ENCODE results near the gene SYPL2. TPM values are rescaled to one million over a fixed set of nuclear protein-coding genes. Genes with fewer than 3 reads are reported as not detected.

SYPL2 gene
- total and polyA plus RNA-seq, 2 of the 8 experiments (the other 6 are each of a cell fraction or from before 2014, with no cell fraction given), result 1.5 TPM

- H2BK12ac ChIP-seq (ENCODE audit: low read depth, low read length), result no peak overlapping the region
- no peak overlapping the region for H3K14ac ChIP-seq (ENCODE audit: insufficient read length)
- H4K91ac ChIP-seq (replicated peaks; ENCODE audit: insufficient read length, low read length), result no peak overlapping the region
- H2BK15ac ChIP-seq (ENCODE audit: low read length), result no peak overlapping the region
- H3K56ac ChIP-seq (replicated peaks; ENCODE audit: insufficient read length, low read depth, low read length), result no peak overlapping the region
- H3K23ac ChIP-seq (ENCODE audit: insufficient read length), result no peak overlapping the region
- no peaks in the 10 kb centered on the region for H3K9me3 ChIP-seq (ENCODE audit: insufficient read depth in 2 of 2, low read depth in 1 of 2, low read length in 1 of 2)
- H3K27ac ChIP-seq (ENCODE audit: low read depth, low read length), result no peak overlapping the region
- no peak overlapping the region for H4K8ac ChIP-seq (ENCODE audit: extremely low read depth, insufficient read depth, low read length)
- peaks cover 0 to 5% (median 0%) of the 10 kb centered on the region in 4 experiments; a peak in 1 of 7 replicates for H3K27me3 ChIP-seq (replicated peaks in 1 of 4; ENCODE audit: control insufficient read depth in 3 of 4, extremely low read depth in 1 of 4, insufficient read depth in 3 of 4, low read length in 3 of 4)
- H3K4me2 ChIP-seq (ENCODE audit: insufficient read depth in 1 of 2, low read depth in 2 of 2, low read length in 2 of 2), result no peak overlapping the region
- POLR2A ChIA-PET (ENCODE audit: partially characterized antibody), result interaction anchor here (1.2 kb wide), 1 partner anchor 54 kb away, joined by 3 read pairs; no protein-coding TSS in a partner anchor
- H2BK120ac ChIP-seq (replicated peaks; ENCODE audit: low read depth, low read length), result no peak overlapping the region
- no peaks in the 10 kb centered on the region for H3K79me2 ChIP-seq (ENCODE audit: control insufficient read depth in 1 of 2, insufficient read depth in 2 of 2, low read length in 2 of 2)
- no peak overlapping the region for H3K4ac ChIP-seq (replicated peaks; ENCODE audit: insufficient read length, low read depth, low read length)
- FAIRE-seq (no peak), DNase-seq (ENCODE audit: low read depth in 1 of 2, low spot score in 2 of 2) (no peak)
- CTCF ChIA-PET (ENCODE audit: partially characterized antibody), result interaction anchor here (0.6 to 43.7 kb wide), 6 partner anchors 10 to 158 kb away, joined by 3 to 1755 read pairs (median 14); partner anchors contain the start of genes CYB561D1 and GPR61
- H2AFZ ChIP-seq (ENCODE audit: low read length), result no peak overlapping the region
- H2AK5ac ChIP-seq (ENCODE audit: low read depth, low read length), result no peak overlapping the region
- peaks cover 0 to 2% of the 10 kb centered on the region in 2 experiments for H4K20me1 ChIP-seq (replicated peaks in 1 of 2; ENCODE audit: control insufficient read depth in 1 of 2, insufficient read depth in 2 of 2, low read length in 2 of 2)
- peaks cover 0 to 9% (median 1%) of the 10 kb centered on the region in 4 experiments; a peak in 3 of 7 replicates for H3K4me1 ChIP-seq (replicated peaks in 1 of 4; ENCODE audit: control insufficient read depth in 3 of 4, insufficient read depth in 4 of 4, low read length in 3 of 4)
- peaks cover 16% of the 10 kb centered on the region for H3K23me2 ChIP-seq (ENCODE audit: low read depth, low read length)
- H3K4me3 ChIP-seq (ENCODE audit: extremely low read depth in 1 of 4, insufficient read depth in 2 of 4, low read depth in 3 of 4, low read length in 4 of 4), result no peak overlapping the region
- 60% methylated on average over 2 of the region's 2 CpGs; no CpG with 5 or more reads in 1 of the 2 experiments for WGBS, 2 experiments (ENCODE audit: extremely low coverage in 1 of 2, insufficient coverage in 1 of 2, insufficient read length in 1 of 2, insufficient replicate concordance in 2 of 2, low coverage in 1 of 2, low lambda C conversion rate in 2 of 2, missing lambda C conversion rate in 1 of 2)
- no peak overlapping the region for H2BK20ac ChIP-seq (ENCODE audit: low read length)
- no peak overlapping the region for H4K5ac ChIP-seq (ENCODE audit: insufficient read length, low read depth, low read length)
- no peaks in the 10 kb centered on the region for H3K36me3 ChIP-seq (ENCODE audit: control insufficient read depth in 2 of 4, insufficient read depth in 4 of 4, low read length in 3 of 4)
- H3K18ac ChIP-seq (ENCODE audit: extremely low read depth, low read length), result no peak overlapping the region
- H3K79me1 ChIP-seq (ENCODE audit: low read depth, low read length), result no peaks in the 10 kb centered on the region
- H2BK5ac ChIP-seq (ENCODE audit: low read depth, low read length), result no peak overlapping the region
- H3K9ac ChIP-seq (replicated peaks in 1 of 4; ENCODE audit: extremely low read depth in 1 of 4, low read depth in 3 of 4, low read length in 3 of 4), result no peak overlapping the region
- TF ChIP-seq, protein P1, sequence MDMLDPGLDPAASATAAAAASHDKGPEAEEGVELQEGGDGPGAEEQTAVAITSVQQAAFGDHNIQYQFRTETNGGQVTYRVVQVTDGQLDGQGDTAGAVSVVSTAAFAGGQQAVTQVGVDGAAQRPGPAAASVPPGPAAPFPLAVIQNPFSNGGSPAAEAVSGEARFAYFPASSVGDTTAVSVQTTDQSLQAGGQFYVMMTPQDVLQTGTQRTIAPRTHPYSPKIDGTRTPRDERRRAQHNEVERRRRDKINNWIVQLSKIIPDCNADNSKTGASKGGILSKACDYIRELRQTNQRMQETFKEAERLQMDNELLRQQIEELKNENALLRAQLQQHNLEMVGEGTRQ (IDR thresholded peaks at IDR 0.05; ENCODE audit: low read length), result no peak
- no peak for TF ChIP-seq SP4 (IDR thresholded peaks at IDR 0.05; ENCODE audit: low read length)
- no peak for TF ChIP-seq SP1 (IDR thresholded peaks at IDR 0.05; ENCODE audit: low read depth, low read length)
- TF ChIP-seq RAD21 (IDR thresholded peaks at IDR 0.05 in 1 of 2, conservative IDR thresholded peaks at IDR 0.05 in 1 of 2; ENCODE audit: low read depth in 2 of 2, low read length in 2 of 2), result no peak
- TF ChIP-seq JUND (IDR thresholded peaks at IDR 0.05; ENCODE audit: low read length), result no peak
- TF ChIP-seq SRF (IDR thresholded peaks at IDR 0.05; ENCODE audit: low read depth, low read length), result no peak
- TF ChIP-seq, protein P2, sequence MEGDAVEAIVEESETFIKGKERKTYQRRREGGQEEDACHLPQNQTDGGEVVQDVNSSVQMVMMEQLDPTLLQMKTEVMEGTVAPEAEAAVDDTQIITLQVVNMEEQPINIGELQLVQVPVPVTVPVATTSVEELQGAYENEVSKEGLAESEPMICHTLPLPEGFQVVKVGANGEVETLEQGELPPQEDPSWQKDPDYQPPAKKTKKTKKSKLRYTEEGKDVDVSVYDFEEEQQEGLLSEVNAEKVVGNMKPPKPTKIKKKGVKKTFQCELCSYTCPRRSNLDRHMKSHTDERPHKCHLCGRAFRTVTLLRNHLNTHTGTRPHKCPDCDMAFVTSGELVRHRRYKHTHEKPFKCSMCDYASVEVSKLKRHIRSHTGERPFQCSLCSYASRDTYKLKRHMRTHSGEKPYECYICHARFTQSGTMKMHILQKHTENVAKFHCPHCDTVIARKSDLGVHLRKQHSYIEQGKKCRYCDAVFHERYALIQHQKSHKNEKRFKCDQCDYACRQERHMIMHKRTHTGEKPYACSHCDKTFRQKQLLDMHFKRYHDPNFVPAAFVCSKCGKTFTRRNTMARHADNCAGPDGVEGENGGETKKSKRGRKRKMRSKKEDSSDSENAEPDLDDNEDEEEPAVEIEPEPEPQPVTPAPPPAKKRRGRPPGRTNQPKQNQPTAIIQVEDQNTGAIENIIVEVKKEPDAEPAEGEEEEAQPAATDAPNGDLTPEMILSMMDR (IDR thresholded peaks at IDR 0.05; ENCODE audit: control extremely low read depth in 1 of 3, insufficient read depth in 1 of 3, low read depth in 1 of 3, low read length in 3 of 3), result no peak
- TF ChIP-seq TEAD4 (IDR thresholded peaks at IDR 0.05; ENCODE audit: low read depth, low read length), result no peak
- TF ChIP-seq HDAC6 (IDR thresholded peaks at IDR 0.05; ENCODE audit: low read depth, low read length), result no peak
- no peak for TF ChIP-seq TAF1 (IDR thresholded peaks at IDR 0.05; ENCODE audit: low read depth, low read length)
- no peak for TF ChIP-seq CREB1 (IDR thresholded peaks at IDR 0.05)
Observed at GRCh38 chr1:109481646-109482045, 15.3 kb downstream of the SYPL2 start.
